Measurements from ENCODE around the gene CARD14. TPM values are rescaled to one million over a fixed set of nuclear protein-coding genes. Genes with fewer than 3 reads are reported as not detected.

The CARD14 gene
- total RNA-seq, 1 experiment from 2014 or later, result 0.24 TPM

- Mint-ChIP-seq H3K9me3 (no peaks in the 10 kb centered on the region), H3K36me3 (ENCODE audit: insufficient read depth in 1 of 3, low read depth in 3 of 3) (no peaks in the 10 kb centered on the region), H3K27ac (no peak overlapping the region), H3K4me1 (peaks cover 2 to 14% of the 10 kb centered on the region in 2 experiments; a peak in 3 of 4 replicates), H3K27me3 (ENCODE audit: low read depth) (peaks cover 6% of the 10 kb centered on the region), H3K4me3 (no peak overlapping the region)
- Histone ChIP-seq H3K56ac (ENCODE audit: insufficient read length, low read depth, low read length) (no peak overlapping the region), H4K5ac (ENCODE audit: insufficient read length, low read depth, low read length) (no peak overlapping the region), H4K20me1 (ENCODE audit: control insufficient read depth, insufficient read depth, insufficient read length) (no peaks in the 10 kb centered on the region), H2AK5ac (ENCODE audit: insufficient read length, low read length) (no peak overlapping the region), H4K91ac (ENCODE audit: insufficient read length, low read depth, low read length) (no peak overlapping the region), H3K4me2 (ENCODE audit: insufficient read depth, insufficient read length, low read length) (no peak overlapping the region), H2AFZ (ENCODE audit: low read length) (no peak overlapping the region), H3K79me2 (ENCODE audit: insufficient read depth, low read length) (no peaks in the 10 kb centered on the region), H3K9ac (ENCODE audit: extremely low read depth, insufficient read length, low read length) (no peak overlapping the region), H3K23me2 (ENCODE audit: insufficient read length, low read depth, low read length, poor library complexity, severe bottlenecking) (no peaks in the 10 kb centered on the region), H3K4me1 (ENCODE audit: insufficient read depth, low read length) (no peaks in the 10 kb centered on the region), H3K27ac (ENCODE audit: insufficient read length, low read depth, low read length) (no peak overlapping the region), H4K8ac (replicated peaks; ENCODE audit: insufficient read length, low read depth, low read length) (no peak overlapping the region), H3K27me3 (ENCODE audit: insufficient read depth, low read length) (no peaks in the 10 kb centered on the region), H3K23ac (ENCODE audit: insufficient read length, low read depth, low read length) (no peak overlapping the region), H3K9me3 (ENCODE audit: control insufficient read depth, low read depth, low read length) (no peaks in the 10 kb centered on the region), H3T11ph (ENCODE audit: low read length) (no peak overlapping the region), H2BK12ac (ENCODE audit: insufficient read length, low read depth, low read length) (no peak overlapping the region), H3K4ac (ENCODE audit: low read depth, low read length) (no peak overlapping the region), H2BK120ac (ENCODE audit: low read depth, low read length, poor library complexity, severe bottlenecking) (no peak overlapping the region), H3K18ac (ENCODE audit: insufficient read length, low read depth, low read length) (no peak overlapping the region), H2BK5ac (ENCODE audit: insufficient read length, low read length) (no peak overlapping the region), H2BK20ac (ENCODE audit: low read depth, low read length, poor library complexity, severe bottlenecking) (no peak overlapping the region), H3K79me1 (ENCODE audit: insufficient read depth, low read depth, low read length, poor library complexity, severe bottlenecking) (no peaks in the 10 kb centered on the region), H2BK15ac (ENCODE audit: low read depth, low read length) (no peak overlapping the region), H3K14ac (ENCODE audit: insufficient read depth, low read length) (no peak overlapping the region)
- DNase-seq, result no peak
- whole genome bisulfite sequencing (ENCODE audit: extremely low coverage, insufficient read length, low lambda C conversion rate), result no CpG with 5 or more reads among the region's 16 CpGs
- no peak for TF ChIP-seq CTCF (conservative IDR thresholded peaks at IDR 0.05)
These were observed 17.3 kb downstream of the CARD14 start for GRCh38 chr17:80187090-80187489.
